CD4-positive, alpha-beta memory T cell (primary cell): ENCODE measurements around the gene ACAP1. TPM values are rescaled to one million over a fixed set of nuclear protein-coding genes. Genes with fewer than 3 reads are reported as not detected.

Source experiments
- CTCF ChIA-PET: fragments of 350-600 bp; sonication (Branson Sonifier 250); formaldehyde crosslinking; loops from one replicate; lab custom pipeline; 2021; ENCODE audit warnings: inconsistent platforms; ENCODE audit not compliant: partially characterized antibody; lab: Charles Lee
- POLR2A ChIA-PET: fragments of 350-600 bp; sonication (Branson Sonifier 250); formaldehyde crosslinking; loops from one replicate; lab custom pipeline; 2021; ENCODE audit not compliant: partially characterized antibody; lab: Charles Lee
- DNase-seq, 5 donors: peaks; one replicate each; pipeline versions ENCODE4 v3.0.0 to v3.0.0-alpha.2; 2020 to 2022; ENCODE audit warnings: mixed read lengths in 1 of 5
- H3K27ac ChIP-seq: one replicate; pipeline ENCODE4 v1.7.0; 2013; ENCODE audit warnings: low read depth, low read length
- H3K27me3 ChIP-seq: 2 replicates; pipeline ENCODE4 v1.7.0; 2013; ENCODE audit warnings: mild to moderate bottlenecking, low read length, moderate library complexity; ENCODE audit not compliant: insufficient read depth
- H3K36me3 ChIP-seq: 2 replicates; pipeline ENCODE4 v1.7.0; 2013; ENCODE audit warnings: mild to moderate bottlenecking, low read length, moderate library complexity; ENCODE audit not compliant: insufficient read depth
- H3K4me1 ChIP-seq: 2 replicates; pipeline ENCODE4 v1.7.0; 2013; ENCODE audit warnings: mild to moderate bottlenecking, low read length, moderate library complexity; ENCODE audit not compliant: insufficient read depth
- H3K4me3 ChIP-seq, 2 donors: one replicate each; pipeline ENCODE4 v1.7.0; 2013; ENCODE audit warnings: low read length in 2 of 2, mild to moderate bottlenecking in 1 of 2
- H3K9me3 ChIP-seq, 2 donors: one replicate each; pipeline ENCODE4 v1.7.0; 2013; ENCODE audit warnings: low read length in 2 of 2, control low read depth in 1 of 2; ENCODE audit not compliant: control insufficient read depth in 1 of 2
- H3K27ac Mint-ChIP-seq, 7 donors: one replicate each; pipeline ENCODE4 v1.8.0; 2020 to 2021; ENCODE audit warnings: mixed read lengths in 7 of 7, mild to moderate bottlenecking in 6 of 7, inconsistent platforms in 3 of 7, moderate library complexity in 3 of 7
- H3K27me3 Mint-ChIP-seq, 2 donors: one replicate each; pipeline ENCODE4 v1.8.0; 2020 to 2021; ENCODE audit warnings: mixed read lengths in 2 of 2
- H3K36me3 Mint-ChIP-seq, 2 donors: one replicate each; pipeline ENCODE4 v1.8.0; 2020 to 2021; ENCODE audit warnings: mixed read lengths in 2 of 2, inconsistent platforms in 1 of 2, mild to moderate bottlenecking in 1 of 2
- H3K4me1 Mint-ChIP-seq, 4 donors: one replicate each; pipeline ENCODE4 v1.8.0; 2020 to 2021; ENCODE audit warnings: mixed read lengths in 4 of 4, mild to moderate bottlenecking in 1 of 4
- H3K4me3 Mint-ChIP-seq, 8 donors: one replicate each; pipeline ENCODE4 v1.8.0; 2020 to 2021; ENCODE audit warnings: mixed read lengths in 8 of 8, mild to moderate bottlenecking in 7 of 8, moderate library complexity in 6 of 8, inconsistent platforms in 3 of 8
- H3K9me3 Mint-ChIP-seq, 8 donors: one replicate each; pipeline ENCODE4 v1.8.0; 2020 to 2021; ENCODE audit warnings: mixed read lengths in 8 of 8, mild to moderate bottlenecking in 5 of 8, inconsistent platforms in 3 of 8, moderate library complexity in 1 of 8
- intact Hi-C: fragments of 100-400 bp; cut with micrococcal nuclease; formaldehyde crosslinking; loops from one replicate; pipeline ENCODE4 v1.15.1; 2023
- polyA plus RNA-seq, 2 donors: library from polyadenylated mRNA; unstranded; fragments of 300-500 nt; fragmentation: Illumina TruSeq; gene quantifications; one replicate each; pipeline ENCODE4 v1.2.3, GENCODE V29; 2021
- total RNA-seq, 2 experiments: library from RNA; stranded (reverse); gene quantifications; one replicate each; pipeline ENCODE4 v1.2.3, GENCODE V29; 2021

The ACAP1 gene
- total RNA-seq (100 to 1,000 TPM; 507 to 516 TPM), polyA plus RNA-seq (100 to 1,000 TPM; 261 to 264 TPM)

- intact Hi-C loops, result loop anchor here (1.0 to 2.0 kb wide), 5 partner anchors 7 to 68 kb away; partner anchors contain the start of genes NEURL4 and TMEM256
Measured at GRCh38 chr17:7336240-7337175, at the start of gene ACAP1. ACAP1 (plus strand) TSS chr17:7336529; CDS start chr17:7336735, 206 bp downstream.

GRCh38 chr17:7289256-7290032 is 46.9 kb upstream of the ACAP1 start:
- CTCF ChIA-PET, result interaction anchor here (0.6 kb wide), 1 partner anchor 8 kb away, joined by 3 read pairs; no protein-coding TSS in a partner anchor
- DNase-seq, result no peak
- Mint-ChIP-seq H3K27ac (no peak overlapping the region), H3K27me3 (peaks cover 4 to 15% of the 10 kb centered on the region in 2 donors), H3K4me1 (peaks cover 0 to 12% (median 3%) of the 10 kb centered on the region in 4 donors), H3K36me3 (no peaks in the 10 kb centered on the region), H3K4me3 (no peak overlapping the region), H3K9me3 (no peaks in the 10 kb centered on the region)
- Histone ChIP-seq H3K4me1 (peaks cover 6% of the 10 kb centered on the region), H3K27ac (no peak overlapping the region), H3K27me3 (no peaks in the 10 kb centered on the region), H3K4me3 (no peak overlapping the region), H3K36me3 (no peaks in the 10 kb centered on the region), H3K9me3 (no peaks in the 10 kb centered on the region)
- POLR2A ChIA-PET, result no interaction called here
- intact Hi-C loops, result loop anchor here (10.0 kb wide), 1 partner anchor 155 kb away; no protein-coding TSS in a partner anchor

More at GRCh38 chr17:7336240-7337175, at the start of gene ACAP1:
- Mint-ChIP-seq H3K9me3 (peaks cover 0 to under 1% (median 0%) of the 10 kb centered on the region in 8 donors), H3K36me3 (peaks cover 21 to 29% of the 10 kb centered on the region in 2 donors), H3K4me1 (peaks cover 38 to 75% (median 56%) of the 10 kb centered on the region in 4 donors), H3K4me3 (peak within 1 kb of the TSS; percentile 88 to 99 (median 98)), H3K27me3 (no peaks in the 10 kb centered on the region), H3K27ac (peak within 1 kb of the TSS; percentile 89 to 99 (median 97))
- ChIA-PET CTCF (interaction anchor here (0.6 to 5.8 kb wide), 28 partner anchors 9 to 783 kb away, joined by 3 to 115 read pairs (median 5); partner anchors contain the start of genes GPS2, PHF23, TMEM102 and TMEM95), POLR2A (interaction anchor here (0.6 to 7.4 kb wide), 40 partner anchors 8 to 508 kb away, joined by 3 to 187 read pairs (median 6); partner anchors contain the start of genes ACADVL, CTDNEP1, DLG4 and DVL2)
- Histone ChIP-seq H3K4me1 (peaks cover 81% of the 10 kb centered on the region), H3K36me3 (peaks cover 15% of the 10 kb centered on the region), H3K27me3 (no peaks in the 10 kb centered on the region), H3K4me3 (peak within 1 kb of the TSS; percentile 94 to 98), H3K27ac (peak within 1 kb of the TSS; percentile 74), H3K9me3 (no peaks in the 10 kb centered on the region)
- DNase-seq, result peak; percentile 78 to 90 (median 81)

GRCh38 chr17:7290166-7290565 is 46.2 kb upstream of the ACAP1 start:
- Mint-ChIP-seq H3K27ac (no peak overlapping the region), H3K9me3 (no peaks in the 10 kb centered on the region)
- POLR2A ChIA-PET, result interaction anchor here (1.4 kb wide), 1 partner anchor 51 kb away, joined by 3 read pairs; the partner anchor contains the start of gene PHF23

GRCh38 chr17:7290685-7291084 is 45.6 kb upstream of the ACAP1 start:
- Mint-ChIP-seq H3K4me3 (no peak overlapping the region), H3K4me1 (peaks cover 4 to 22% (median 10%) of the 10 kb centered on the region in 4 donors), H3K27me3 (peaks cover 7 to 18% of the 10 kb centered on the region in 2 donors), H3K9me3 (no peaks in the 10 kb centered on the region), H3K36me3 (no peaks in the 10 kb centered on the region), H3K27ac (no peak overlapping the region)
- no peak overlapping the region for H3K27ac ChIP-seq
- POLR2A ChIA-PET, result interaction anchor here (1.4 kb wide), 1 partner anchor 52 kb away, joined by 3 read pairs; the partner anchor contains the start of gene PHF23
- intact Hi-C loops, result loop anchor here (10.0 kb wide), 1 partner anchor 156 kb away; no protein-coding TSS in a partner anchor
- no peak overlapping the region for H3K4me3 ChIP-seq
- H3K4me1 ChIP-seq, result peaks cover 15% of the 10 kb centered on the region
- no peaks in the 10 kb centered on the region for H3K36me3 ChIP-seq
- H3K27me3 ChIP-seq, result no peaks in the 10 kb centered on the region
- H3K9me3 ChIP-seq, result no peaks in the 10 kb centered on the region
- no peak for DNase-seq
- CTCF ChIA-PET, result interaction anchor here (1.2 to 1.5 kb wide), 2 partner anchors 8 to 238 kb away, joined by 3 to 4 read pairs; partner anchors contain the start of gene SLC2A4

More at GRCh38 chr17:7290166-7290565, 46.2 kb upstream of the ACAP1 start:
- Mint-ChIP-seq H3K36me3 (no peaks in the 10 kb centered on the region), H3K27me3 (peaks cover 5 to 16% of the 10 kb centered on the region in 2 donors), H3K4me1 (peaks cover 2 to 17% (median 7%) of the 10 kb centered on the region in 4 donors), H3K4me3 (no peak overlapping the region)
- H3K4me1 ChIP-seq, result peaks cover 10% of the 10 kb centered on the region
- no peaks in the 10 kb centered on the region for H3K27me3 ChIP-seq
- no peaks in the 10 kb centered on the region for H3K9me3 ChIP-seq
- CTCF ChIA-PET, result no interaction called here
- no peak overlapping the region for H3K27ac ChIP-seq
- no peak for DNase-seq
- no peaks in the 10 kb centered on the region for H3K36me3 ChIP-seq
- no peak overlapping the region for H3K4me3 ChIP-seq
- intact Hi-C loops, result loop anchor here (10.0 kb wide), 1 partner anchor 155 kb away; no protein-coding TSS in a partner anchor

GRCh38 chr17:7292194-7292593 is 44.1 kb upstream of the ACAP1 start:
- peaks cover 7 to 31% (median 18%) of the 10 kb centered on the region in 4 donors for H3K4me1 Mint-ChIP-seq

GRCh38 chr17:7292729-7293128 is 43.6 kb upstream of the ACAP1 start:
- Histone ChIP-seq H3K9me3 (no peaks in the 10 kb centered on the region), H3K4me1 (peaks cover 26% of the 10 kb centered on the region), H3K36me3 (no peaks in the 10 kb centered on the region), H3K27ac (no peak overlapping the region), H3K4me3 (no peak overlapping the region), H3K27me3 (no peaks in the 10 kb centered on the region)
- DNase-seq, result no peak
- H3K4me3 Mint-ChIP-seq, result peak overlapping the region in 3 of 8 donors; percentile 59 to 76 (median 68)
- H3K27ac Mint-ChIP-seq, result peak overlapping the region in 1 of 7 donors; percentile 13
- no peaks in the 10 kb centered on the region for H3K36me3 Mint-ChIP-seq
- H3K27me3 Mint-ChIP-seq, result peaks cover 2 to 19% of the 10 kb centered on the region in 2 donors
- ChIA-PET CTCF (interaction anchor here (1.1 to 1.8 kb wide), 2 partner anchors 71 to 247 kb away, joined by 6 read pairs; no protein-coding TSS in a partner anchor), POLR2A (interaction anchor here (2.1 kb wide), 1 partner anchor 23 kb away, joined by 6 read pairs; the partner anchor contains the start of gene GPS2)
- intact Hi-C loops, result loop anchor here (10.0 kb wide), 1 partner anchor 158 kb away; no protein-coding TSS in a partner anchor
- no peaks in the 10 kb centered on the region for H3K9me3 Mint-ChIP-seq
- H3K4me1 Mint-ChIP-seq, result peaks cover 7 to 31% (median 18%) of the 10 kb centered on the region in 4 donors

More at GRCh38 chr17:7292194-7292593, 44.1 kb upstream of the ACAP1 start:
- DNase-seq, result no peak
- Mint-ChIP-seq H3K36me3 (no peaks in the 10 kb centered on the region), H3K27me3 (peaks cover 2 to 19% of the 10 kb centered on the region in 2 donors), H3K4me3 (no peak overlapping the region), H3K27ac (no peak overlapping the region), H3K9me3 (no peaks in the 10 kb centered on the region)
- H3K4me1 ChIP-seq, result peaks cover 26% of the 10 kb centered on the region
- H3K27me3 ChIP-seq, result no peaks in the 10 kb centered on the region
- no peaks in the 10 kb centered on the region for H3K36me3 ChIP-seq
- no peaks in the 10 kb centered on the region for H3K9me3 ChIP-seq
- intact Hi-C loops, result loop anchor here (10.0 kb wide), 1 partner anchor 157 kb away; no protein-coding TSS in a partner anchor
- no peak overlapping the region for H3K27ac ChIP-seq
- no peak overlapping the region for H3K4me3 ChIP-seq
- POLR2A ChIA-PET, result interaction anchor here (2.1 kb wide), 1 partner anchor 23 kb away, joined by 6 read pairs; the partner anchor contains the start of gene GPS2
- CTCF ChIA-PET, result interaction anchor here (1.2 to 1.8 kb wide), 3 partner anchors 10 to 246 kb away, joined by 3 to 6 read pairs (median 4); partner anchors contain the start of gene SLC2A4
